Ovary (tissue), 3 donors: Measurements from ENCODE around the gene C16orf90.

Experiments
- CTCF ChIP-seq, 3 donors: fragments of 450-650 bp in 2 of 3; fragments of 200-600 bp in 1 of 3; IDR thresholded peaks; one replicate each; pipeline versions ENCODE4 v1.5.1 to v1.8.0; 2016 to 2022; ENCODE audit warnings: antibody characterized with exemption in 3 of 3, mild to moderate bottlenecking in 1 of 3
- EP300 ChIP-seq: sonication (generic); formaldehyde crosslinking; IDR thresholded peaks from one replicate; pipeline ENCODE4 v1.6.1; 2017; ENCODE audit warnings: antibody characterized with exemption
- POLR2A ChIP-seq: fragments of 450-650 bp; IDR thresholded peaks from one replicate; pipeline ENCODE4 v1.6.1; 2017; ENCODE audit warnings: antibody characterized with exemption, mild to moderate bottlenecking, moderate library complexity
- donor health status: DM: no; HTN: no; CAD: no.

DNA sequence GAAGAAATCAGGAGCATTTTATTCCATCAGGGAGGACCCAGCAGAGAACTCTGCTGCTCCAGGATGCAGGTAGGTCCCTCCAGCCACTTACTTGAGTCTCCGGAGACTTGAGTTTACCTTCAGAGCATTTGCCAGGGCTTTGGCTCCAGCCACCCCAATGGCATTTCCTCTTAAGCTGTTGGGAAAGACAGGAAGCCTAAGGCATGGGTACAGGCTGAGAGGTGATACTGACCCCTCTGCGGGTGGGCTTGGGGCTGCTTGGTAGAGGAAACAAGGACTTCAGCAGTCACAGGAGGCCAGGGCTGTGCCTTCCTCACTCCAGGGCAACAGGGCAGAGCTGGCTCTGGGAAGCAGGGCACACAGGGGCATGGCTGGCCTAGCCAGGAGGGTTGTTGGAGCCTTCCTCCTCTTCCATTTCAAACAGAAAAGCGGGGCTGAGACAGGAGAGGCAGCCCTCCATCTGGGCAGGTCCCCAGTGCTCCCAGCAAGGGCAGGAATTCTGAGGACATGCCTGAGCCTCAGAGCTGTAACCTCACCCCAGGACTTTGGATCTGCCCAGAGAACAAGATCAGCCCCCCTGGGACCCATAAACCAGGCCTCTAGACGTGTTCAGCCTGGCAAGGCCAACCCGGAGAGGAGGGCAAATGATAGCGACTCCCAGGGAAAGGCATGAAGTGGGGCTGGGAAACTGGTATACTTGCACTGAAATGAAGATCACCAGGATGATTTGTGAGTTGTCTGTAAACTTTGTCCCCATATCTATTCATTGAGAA, 47.5 kb upstream of the C16orf90 start:
- no peak for TF ChIP-seq POLR2A
- no peak for TF ChIP-seq CTCF (IDR thresholded peaks at IDR 0.05)
- no peak for TF ChIP-seq EP300
